COLO668 (cell line): ENCODE data around the gene MS4A15.
"Not testable (repeated sequence)": the region's sequence is repeated elsewhere in the genome, so short reads cannot be mapped to it uniquely, and the experiment has no call there.

Experiments
- DNase-seq: peaks from one replicate; lab custom pipeline; 2025; ENCODE audit not compliant: unreplicated experiment; lab: John Stamatoyannopoulos, UW

The MS4A15 gene

GRCh38 chr11:60756307-60757032 lies at the start of gene MS4A15:
TSS of gene MS4A15 (plus strand) at chr11:60756867. CDS start at chr11:60763734, 6,867 bp downstream.
- DNase-seq = peak; percentile 7

- no peak for DNase-seq
Measured at GRCh38 chr11:60706931-60707330, 49.7 kb upstream of the MS4A15 start.

- no peak for DNase-seq
Measured at GRCh38 chr11:60710482-60710881, 46.2 kb upstream of the MS4A15 start.

DNA sequence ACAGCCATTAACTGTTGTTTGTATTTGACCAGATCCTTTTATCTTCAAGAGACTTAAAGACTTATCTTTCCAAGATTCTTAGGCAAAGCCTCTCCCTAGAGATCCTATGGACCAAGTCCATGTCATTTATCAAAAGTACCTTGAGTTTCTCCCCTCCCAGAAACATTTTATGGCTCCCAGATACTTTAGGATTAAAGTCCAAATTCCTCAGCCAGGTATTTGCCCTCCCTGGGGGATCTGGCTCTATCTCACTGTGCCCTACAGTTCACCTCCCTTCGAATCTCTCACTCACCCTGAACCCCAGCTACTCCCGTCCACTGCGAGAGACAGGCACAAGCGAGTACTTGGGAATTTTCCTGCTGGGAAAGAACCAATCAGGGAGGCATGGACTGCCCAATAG lies 45.4 kb upstream of the MS4A15 start:
- no peak for DNase-seq

GRCh38 chr11:60713423-60713822 lies 43.2 kb upstream of the MS4A15 start:
- DNase-seq = not testable (repeated sequence)

- DNase-seq = no peak
Measured at GRCh38 chr11:60717956-60718355, 38.7 kb upstream of the MS4A15 start.

DNA sequence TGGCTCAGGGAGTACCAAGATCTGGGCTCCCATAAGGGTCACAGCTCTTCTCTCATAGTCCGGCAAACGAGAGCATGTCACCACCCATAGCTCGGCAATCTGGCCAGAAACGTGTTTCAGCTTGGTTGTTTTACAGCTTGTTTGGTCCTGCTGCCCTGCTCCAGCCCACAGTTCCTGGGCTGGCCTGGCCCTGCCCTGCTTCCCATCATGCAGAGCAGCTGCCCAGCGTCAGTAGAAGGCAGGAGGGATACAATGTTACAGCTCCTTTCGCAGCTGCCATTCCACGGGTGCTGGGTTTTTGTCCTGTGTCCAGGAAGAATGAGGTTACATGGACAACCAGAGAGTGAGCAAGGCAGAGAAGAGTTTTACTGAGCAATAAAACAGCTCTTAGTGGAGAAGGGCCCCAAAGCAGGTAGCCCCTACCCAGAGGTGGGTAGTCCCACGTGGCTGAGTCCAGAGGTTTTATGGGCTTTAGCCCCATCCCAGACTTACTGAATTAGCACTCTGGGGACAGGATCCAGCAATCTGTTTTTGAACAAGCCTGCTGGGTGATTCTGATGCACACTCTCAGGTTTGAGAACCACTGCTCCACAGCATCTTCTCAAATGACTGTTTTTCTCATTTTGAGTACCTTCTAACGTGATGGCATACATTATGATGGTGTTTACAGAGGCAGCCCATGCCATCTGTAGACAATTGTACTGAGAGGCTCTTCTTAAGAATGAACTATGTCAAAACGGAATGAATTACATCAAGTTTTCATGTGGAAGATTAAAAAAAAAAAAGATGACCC lies 37.9 kb upstream of the MS4A15 start:
- no peak for DNase-seq

- DNase-seq = no peak
Measured at GRCh38 chr11:60719391-60719790, 37.3 kb upstream of the MS4A15 start.

GRCh38 chr11:60720460-60720859 lies 36.2 kb upstream of the MS4A15 start:
- no peak for DNase-seq

- DNase-seq = no peak
Measured at GRCh38 chr11:60724420-60724819, 32.2 kb upstream of the MS4A15 start, which contains the start of gene MS4A18. TSS of gene MS4A18 (plus strand) at chr11:60724720.

- no peak for DNase-seq
Measured at GRCh38 chr11:60725592-60725991, 31.1 kb upstream of the MS4A15 start.

DNA sequence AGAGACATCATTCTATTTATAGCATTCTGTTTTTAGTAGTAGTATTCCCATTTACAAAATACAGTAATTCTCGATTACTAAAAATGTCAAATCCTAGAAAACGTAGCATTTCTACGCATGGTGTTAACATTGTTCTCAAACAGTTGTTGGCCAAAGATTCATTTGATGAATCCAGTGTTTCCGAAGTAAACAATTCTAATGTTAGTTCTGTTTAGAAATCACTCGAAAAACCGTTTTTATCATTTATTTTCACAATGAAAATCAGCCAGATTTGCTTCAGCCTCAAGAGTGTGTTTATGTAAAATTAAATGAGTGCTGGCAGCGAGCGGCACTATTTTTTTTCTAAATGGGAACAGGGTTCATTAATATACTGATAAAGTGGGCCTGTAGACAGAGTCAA lies 25.1 kb upstream of the MS4A15 start:
- no peak for DNase-seq

DNA sequence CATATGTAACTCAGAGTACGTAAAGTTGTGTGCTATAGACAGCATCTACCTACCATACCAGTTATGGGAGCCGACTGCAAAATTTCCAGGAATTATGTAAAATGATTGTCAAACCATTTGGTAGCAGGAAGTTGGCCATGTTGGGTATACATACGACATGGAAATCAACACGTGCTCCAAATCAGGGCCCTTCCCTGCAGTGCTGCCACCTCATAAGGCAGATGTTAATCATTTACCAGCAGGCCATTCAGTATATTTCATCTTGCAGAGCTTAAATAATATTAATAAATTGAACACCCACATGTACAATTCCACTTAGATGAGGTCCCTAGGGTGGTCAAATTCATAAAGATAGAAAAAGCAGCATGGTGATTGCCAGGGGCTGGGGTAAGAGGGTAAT lies 22.4 kb upstream of the MS4A15 start:
- DNase-seq = peak; percentile 26

DNA sequence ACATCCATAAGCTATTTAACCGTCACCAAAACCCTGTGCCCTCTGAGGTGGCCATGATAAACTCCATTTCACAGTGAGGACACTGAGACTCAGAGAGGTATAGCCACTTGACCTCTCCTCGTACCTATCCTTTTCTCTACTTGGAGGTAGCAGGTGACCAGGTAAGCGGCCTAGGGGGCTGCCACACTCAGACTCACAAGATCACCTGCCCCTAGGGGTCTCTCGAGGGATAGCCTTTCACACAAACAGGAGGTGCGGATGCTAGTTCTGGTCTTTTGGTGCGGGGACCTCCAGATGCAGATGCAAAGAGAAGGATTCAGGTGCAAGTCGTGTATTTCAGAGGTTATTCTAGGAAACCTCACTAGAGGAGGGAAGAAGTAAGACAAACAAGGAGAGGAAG lies 17.6 kb upstream of the MS4A15 start:
- DNase-seq = no peak

- DNase-seq = peak; percentile 44
Measured at GRCh38 chr11:60740573-60740972, 16.1 kb upstream of the MS4A15 start.

DNA sequence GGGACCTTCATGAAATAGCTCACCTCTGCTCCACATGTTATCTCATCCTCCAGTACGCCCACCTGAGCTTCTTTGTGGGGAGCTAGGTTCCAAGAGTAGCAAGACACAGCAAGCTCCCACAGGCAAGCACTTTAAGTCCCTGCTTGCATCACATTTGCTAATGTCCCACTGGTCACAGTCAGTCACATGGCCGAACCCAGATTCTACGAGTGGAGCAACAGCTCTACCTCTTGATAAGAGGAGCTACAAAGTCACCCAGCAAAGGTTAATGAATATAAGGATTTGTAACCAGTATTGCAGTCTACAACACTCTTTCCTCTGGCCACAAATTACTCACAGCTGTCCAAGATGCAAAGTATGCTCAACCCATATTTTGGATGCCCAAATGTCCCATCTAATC lies 15.2 kb upstream of the MS4A15 start:
- DNase-seq = no peak

GRCh38 chr11:60743058-60743457 lies 13.6 kb upstream of the MS4A15 start:
- DNase-seq = no peak

DNA sequence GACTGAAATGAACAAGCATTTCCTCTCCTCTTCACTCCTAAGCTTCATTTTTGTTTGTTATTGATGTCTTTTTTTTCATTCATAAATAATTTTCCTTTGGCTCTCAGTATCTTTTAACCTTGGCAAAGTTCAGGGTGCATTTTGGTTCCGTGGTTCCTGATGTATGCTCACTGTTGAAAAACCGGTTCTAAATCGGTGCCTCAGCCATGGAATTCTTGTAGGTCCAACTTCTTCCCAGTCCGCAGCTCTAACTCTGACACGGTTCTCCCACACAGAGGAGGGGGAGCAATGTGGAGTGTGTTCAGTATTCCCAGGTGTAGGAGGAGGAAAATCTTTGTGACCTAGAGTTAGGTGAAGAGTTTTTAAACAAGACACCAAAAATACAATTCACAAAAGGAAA lies 12.6 kb upstream of the MS4A15 start:
- DNase-seq = no peak

- DNase-seq = no peak
Measured at GRCh38 chr11:60747359-60747873, 9.3 kb upstream of the MS4A15 start.

DNA sequence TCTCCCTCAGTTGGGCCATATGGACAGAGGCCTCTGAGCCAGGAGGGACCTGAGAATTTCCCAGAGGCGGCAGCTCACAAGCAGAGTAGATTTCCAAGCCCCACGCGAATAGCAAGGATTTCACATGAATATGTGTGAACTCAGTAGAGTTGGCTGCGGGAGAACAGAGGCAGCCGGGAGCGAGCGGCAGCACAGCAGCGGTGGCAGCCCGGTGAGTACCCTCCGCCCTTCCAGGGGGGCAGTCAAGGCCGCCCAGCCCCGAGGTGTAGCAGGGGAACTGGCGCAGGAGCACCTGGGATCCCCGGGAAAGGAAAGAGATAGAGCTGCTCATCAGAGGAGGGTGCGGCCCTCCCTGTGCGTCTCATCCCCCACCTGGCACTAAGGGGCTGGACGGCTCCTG lies 8.4 kb upstream of the MS4A15 start:
- no peak for DNase-seq

DNA sequence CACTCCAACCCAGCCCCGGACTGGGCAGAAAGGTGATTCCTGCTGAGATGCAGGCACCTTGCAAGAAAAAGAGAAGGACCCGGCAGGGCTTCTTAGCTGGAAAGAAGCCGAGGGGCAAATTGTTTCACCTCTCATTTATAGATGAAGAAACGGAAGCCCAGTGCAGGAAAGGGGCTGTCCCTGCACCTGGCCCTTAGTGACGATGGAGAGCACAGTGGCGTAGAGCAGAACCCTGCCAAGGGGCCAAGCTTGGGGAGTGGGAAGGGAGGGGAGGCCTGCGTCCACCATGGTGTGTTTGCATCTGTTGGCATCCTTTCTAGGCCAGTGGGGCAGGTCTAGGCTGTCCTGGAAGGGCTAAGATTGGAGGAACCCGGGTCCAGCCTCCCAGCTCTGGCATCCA lies 7.8 kb upstream of the MS4A15 start:
- DNase-seq = no peak

DNA sequence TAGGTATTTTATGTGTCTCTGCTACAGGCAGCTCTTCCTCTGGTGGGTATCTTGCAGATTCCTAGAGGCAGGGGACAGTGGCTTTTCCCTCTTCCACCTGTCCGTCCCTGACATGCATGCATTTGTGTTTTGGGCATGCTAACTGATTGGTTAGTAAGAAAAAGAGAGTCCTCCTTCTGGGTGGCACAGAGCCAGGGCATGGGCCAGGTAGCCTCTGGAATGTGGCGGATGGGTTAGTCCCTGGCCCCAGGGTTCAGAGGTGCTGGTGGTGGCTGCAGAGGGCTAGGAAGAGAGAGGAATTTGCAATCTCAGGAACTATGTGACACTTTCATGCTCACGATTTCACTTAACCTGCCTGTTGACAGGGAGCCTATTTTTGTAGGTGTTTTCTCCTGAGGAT lies 5.8 kb upstream of the MS4A15 start:
- DNase-seq = no peak
